Tibial nerve (tissue), 4 donors: ENCODE results near the gene PGAP3. TPM values are rescaled to one million over a fixed set of nuclear protein-coding genes. Genes with fewer than 3 reads are reported as not detected.
A peak's percentile ranks its signal among the peaks of the same experiment; 100 is the strongest.

ENCODE experiments used
- DNase-seq, 2 donors: peaks; one replicate each; pipeline ENCODE4 v3.0.0-alpha.2; 2019; ENCODE audit warnings: low spot score in 2 of 2
- H3K27ac ChIP-seq, 4 donors: fragments of 200-600 bp; sonication (generic) in 3 of 4; one replicate each; pipeline ENCODE4 v1.5.1; 2017 to 2019; ENCODE audit warnings: mild to moderate bottlenecking in 1 of 4
- H3K27me3 ChIP-seq, 2 donors: fragments of 200-600 bp; sonication (generic) in 1 of 2; one replicate each; pipeline versions ENCODE4 v1.5.1 to v1.6.0; 2017 to 2019
- H3K36me3 ChIP-seq, 3 donors: fragments of 200-600 bp; sonication (generic); one replicate each; pipeline ENCODE4 v1.5.1; 2018 to 2019
- H3K4me1 ChIP-seq, 4 donors: fragments of 200-600 bp; sonication (generic) in 3 of 4; one replicate each; pipeline ENCODE4 v1.5.1; 2017 to 2019
- H3K4me3 ChIP-seq, 4 donors: fragments of 200-600 bp; sonication (generic) in 3 of 4; one replicate each; pipeline ENCODE4 v1.5.1; 2017 to 2019; ENCODE audit warnings: mild to moderate bottlenecking in 1 of 4, moderate library complexity in 1 of 4
- H3K9me3 ChIP-seq, 4 donors: fragments of 200-600 bp; sonication (generic) in 3 of 4; one replicate each; pipeline ENCODE4 v1.5.1; 2017 to 2019
- EP300 ChIP-seq, 2 donors: sonication (generic); formaldehyde crosslinking; IDR thresholded peaks; one replicate each; pipeline ENCODE4 v1.6.1; 2017; ENCODE audit warnings: antibody characterized with exemption in 2 of 2, mild to moderate bottlenecking in 1 of 2
- POLR2A ChIP-seq, 2 donors: fragments of 450-650 bp; IDR thresholded peaks; one replicate each; pipeline ENCODE4 v1.6.1; 2017; ENCODE audit warnings: antibody characterized with exemption in 2 of 2, mild to moderate bottlenecking in 2 of 2, moderate library complexity in 2 of 2
- WGBS, 2 donors: methylation state at CpG; one replicate each; pipeline ENCODE4 v1.1.5; 2018; 5-methylcytosine and 5-hydroxymethylcytosine counted together
- total RNA-seq, 4 donors: library from RNA; depleted of rRNA; stranded (reverse); fragments of >200 nt; gene quantifications; one replicate each; pipeline ENCODE4 v1.1.0, GENCODE V29; 2016
- TF ChIP-seq, protein P1 (sequence below), 5 experiments: fragments of 200-600 bp in 3 of 5; fragments of 450-650 bp in 2 of 5; sonication (generic) in 3 of 5; IDR thresholded peaks; one replicate each; pipeline ENCODE4 v1.5.1; 2016 to 2019; ENCODE audit warnings: antibody characterized with exemption in 5 of 5, mild to moderate bottlenecking in 3 of 5, moderate library complexity in 2 of 5

PGAP3 gene
- total RNA-seq, 4 donors from 2014 or later: 10.9 to 16.5 (median 15.1) TPM

DNA sequence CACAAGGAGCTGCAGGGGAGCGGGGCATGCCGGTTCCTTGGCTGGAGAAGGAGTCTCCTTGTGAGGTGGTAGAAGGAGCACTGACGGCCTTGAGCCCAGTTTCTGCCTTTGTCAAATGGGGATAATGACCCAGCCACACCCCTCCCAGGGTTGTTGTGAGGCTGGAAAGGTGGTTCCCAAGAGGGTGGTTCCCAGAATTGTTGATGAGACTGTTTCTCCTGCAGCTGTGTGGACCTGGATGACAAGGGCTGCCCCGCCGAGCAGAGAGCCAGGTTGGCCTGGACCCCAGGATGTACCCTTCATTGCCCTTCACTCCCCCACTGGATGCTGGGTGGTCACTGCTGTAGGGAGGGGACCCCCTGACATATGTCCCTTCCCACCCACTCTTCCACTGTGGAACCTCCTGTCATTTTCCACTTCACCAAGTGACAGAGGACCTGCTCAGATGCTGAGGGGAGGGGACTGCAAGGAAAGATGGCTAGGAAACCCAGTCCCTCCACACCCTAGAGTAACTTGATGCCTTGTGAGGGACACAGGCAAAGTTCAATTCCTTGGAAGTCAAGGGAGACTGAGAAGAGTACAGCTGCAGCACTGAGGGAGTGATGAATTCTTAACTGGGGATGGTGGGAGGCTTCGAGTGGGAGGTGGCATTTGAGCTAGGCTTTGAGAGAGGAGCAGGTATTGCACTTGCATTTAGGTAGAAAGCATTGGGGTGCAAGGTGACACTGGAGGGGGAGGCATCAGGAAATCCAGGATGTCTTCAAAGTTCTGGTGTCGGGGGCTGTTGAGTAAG is 31.9 kb upstream of the PGAP3 start:
- TF ChIP-seq, protein P1, sequence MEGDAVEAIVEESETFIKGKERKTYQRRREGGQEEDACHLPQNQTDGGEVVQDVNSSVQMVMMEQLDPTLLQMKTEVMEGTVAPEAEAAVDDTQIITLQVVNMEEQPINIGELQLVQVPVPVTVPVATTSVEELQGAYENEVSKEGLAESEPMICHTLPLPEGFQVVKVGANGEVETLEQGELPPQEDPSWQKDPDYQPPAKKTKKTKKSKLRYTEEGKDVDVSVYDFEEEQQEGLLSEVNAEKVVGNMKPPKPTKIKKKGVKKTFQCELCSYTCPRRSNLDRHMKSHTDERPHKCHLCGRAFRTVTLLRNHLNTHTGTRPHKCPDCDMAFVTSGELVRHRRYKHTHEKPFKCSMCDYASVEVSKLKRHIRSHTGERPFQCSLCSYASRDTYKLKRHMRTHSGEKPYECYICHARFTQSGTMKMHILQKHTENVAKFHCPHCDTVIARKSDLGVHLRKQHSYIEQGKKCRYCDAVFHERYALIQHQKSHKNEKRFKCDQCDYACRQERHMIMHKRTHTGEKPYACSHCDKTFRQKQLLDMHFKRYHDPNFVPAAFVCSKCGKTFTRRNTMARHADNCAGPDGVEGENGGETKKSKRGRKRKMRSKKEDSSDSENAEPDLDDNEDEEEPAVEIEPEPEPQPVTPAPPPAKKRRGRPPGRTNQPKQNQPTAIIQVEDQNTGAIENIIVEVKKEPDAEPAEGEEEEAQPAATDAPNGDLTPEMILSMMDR (IDR thresholded peaks at IDR 0.05): no peak
- TF ChIP-seq EP300 (IDR thresholded peaks at IDR 0.05) (no peak), POLR2A (IDR thresholded peaks at IDR 0.05) (no peak)
- Histone ChIP-seq H3K27ac (no peak overlapping the region), H3K9me3 (no peaks in the 10 kb centered on the region), H3K4me1 (no peaks in the 10 kb centered on the region), H3K27me3 (no peaks in the 10 kb centered on the region), H3K4me3 (no peak overlapping the region), H3K36me3 (peaks cover 0 to 98% (median 3%) of the 10 kb centered on the region in 3 donors)
- WGBS, 2 donors: 86 to 87% methylated on average over 7 of the region's 7 CpGs
- DNase-seq: no peak

DNA sequence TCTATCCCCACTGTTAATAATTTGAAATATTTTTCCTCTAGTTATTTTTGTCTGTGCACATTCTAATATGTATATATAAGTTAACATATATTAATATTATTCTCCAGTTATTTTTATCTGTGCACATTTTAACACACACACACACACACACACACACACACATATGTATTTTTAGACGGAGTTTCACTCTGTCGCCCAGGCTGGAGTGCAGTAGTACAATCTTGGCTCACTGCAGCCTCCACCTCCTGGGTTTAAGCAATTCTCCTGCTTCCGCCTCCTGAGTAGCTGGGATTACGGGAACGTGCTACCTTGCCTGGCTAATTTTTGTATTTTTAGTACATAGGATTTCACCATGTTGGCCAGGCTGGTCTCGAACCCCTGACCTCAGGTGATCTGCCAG is 29.8 kb upstream of the PGAP3 start:
- Histone ChIP-seq H3K4me3 (no peak overlapping the region), H3K4me1 (no peaks in the 10 kb centered on the region), H3K36me3 (peaks cover 0 to 100% (median 3%) of the 10 kb centered on the region in 3 donors), H3K9me3 (no peaks in the 10 kb centered on the region), H3K27ac (no peak overlapping the region), H3K27me3 (no peaks in the 10 kb centered on the region)
- 78 to 84% methylated on average over 6 of the region's 6 CpGs for WGBS, 2 donors
- TF ChIP-seq POLR2A (IDR thresholded peaks at IDR 0.05) (no peak), EP300 (IDR thresholded peaks at IDR 0.05) (no peak)
- TF ChIP-seq, protein P1 (IDR thresholded peaks at IDR 0.05): no peak
- DNase-seq: no peak

DNA sequence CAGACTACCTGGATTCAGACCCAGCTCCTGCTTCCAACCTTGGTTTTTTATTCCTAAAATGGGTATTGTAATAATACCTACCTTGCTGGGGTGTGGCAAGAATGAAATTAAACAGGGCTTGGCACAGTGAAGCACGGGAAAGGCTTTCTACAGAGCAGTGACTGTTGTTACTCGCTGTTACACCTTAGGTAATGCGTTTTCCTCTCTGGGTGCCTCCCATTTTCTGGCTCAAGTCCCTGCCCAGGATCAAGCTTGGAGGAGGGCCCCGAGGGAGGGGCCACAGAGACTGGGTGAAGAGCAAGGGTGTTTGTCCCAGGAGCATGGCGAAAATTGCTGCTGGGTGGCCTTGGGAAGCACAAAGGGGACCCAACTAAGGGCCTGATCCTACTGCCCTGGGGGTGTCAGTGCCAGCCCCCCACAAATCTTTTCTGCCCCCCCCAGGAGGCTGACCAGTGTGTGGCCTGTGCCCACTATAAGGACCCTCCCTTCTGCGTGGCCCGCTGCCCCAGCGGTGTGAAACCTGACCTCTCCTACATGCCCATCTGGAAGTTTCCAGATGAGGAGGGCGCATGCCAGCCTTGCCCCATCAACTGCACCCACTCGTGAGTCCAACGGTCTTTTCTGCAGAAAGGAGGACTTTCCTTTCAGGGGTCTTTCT is 29.2 kb upstream of the PGAP3 start:
- DNase-seq: no peak
- Histone ChIP-seq H3K36me3 (peaks cover 0 to 100% (median 3%) of the 10 kb centered on the region in 3 donors), H3K4me1 (no peaks in the 10 kb centered on the region), H3K4me3 (no peak overlapping the region), H3K27ac (peak overlapping the region in 1 of 4 donors; percentile 36), H3K9me3 (no peaks in the 10 kb centered on the region), H3K27me3 (no peaks in the 10 kb centered on the region)
- no peak for TF ChIP-seq POLR2A (IDR thresholded peaks at IDR 0.05)
- no peak for TF ChIP-seq EP300 (IDR thresholded peaks at IDR 0.05)
- TF ChIP-seq, protein P1 (IDR thresholded peaks at IDR 0.05): no peak
- whole genome bisulfite sequencing, 2 donors: 69 to 81% methylated on average over 11 of the region's 11 CpGs

DNA sequence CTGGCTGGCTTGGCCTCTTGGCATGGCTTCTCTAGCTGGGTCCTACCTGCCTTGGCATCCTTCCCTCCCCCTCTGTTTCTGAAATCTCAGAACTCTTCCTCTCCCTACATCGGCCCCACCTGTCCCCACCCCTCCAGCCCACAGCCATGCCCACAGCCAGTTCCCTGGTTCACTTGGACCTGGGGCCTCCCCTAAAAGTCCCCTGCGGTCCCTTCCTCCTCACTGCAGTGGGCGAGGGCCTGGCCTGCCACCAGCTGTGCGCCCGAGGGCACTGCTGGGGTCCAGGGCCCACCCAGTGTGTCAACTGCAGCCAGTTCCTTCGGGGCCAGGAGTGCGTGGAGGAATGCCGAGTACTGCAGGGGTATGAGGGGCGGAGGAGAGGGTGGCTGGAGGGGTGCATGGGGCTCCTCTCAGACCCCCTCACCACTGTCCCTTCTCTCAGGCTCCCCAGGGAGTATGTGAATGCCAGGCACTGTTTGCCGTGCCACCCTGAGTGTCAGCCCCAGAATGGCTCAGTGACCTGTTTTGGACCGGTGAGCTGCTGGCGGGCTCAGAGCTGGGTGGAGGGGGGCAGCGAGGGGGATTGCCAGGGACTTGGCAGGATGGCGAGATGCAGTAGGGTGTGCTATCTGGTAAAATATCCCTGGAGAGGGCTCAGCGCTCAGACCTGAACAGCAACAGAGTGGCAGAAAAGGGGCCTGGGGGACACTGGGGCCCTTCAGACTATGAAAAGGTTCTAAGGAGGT is 28.4 kb upstream of the PGAP3 start:
- no peak for DNase-seq
- TF ChIP-seq, protein P1 (IDR thresholded peaks at IDR 0.05): no peak
- no peak overlapping the region for H3K4me3 ChIP-seq
- no peaks in the 10 kb centered on the region for H3K4me1 ChIP-seq
- H3K27ac ChIP-seq: no peak overlapping the region
- WGBS, 2 donors: 72 to 78% methylated on average over 14 to 15 of the region's 15 CpGs
- H3K27me3 ChIP-seq: no peaks in the 10 kb centered on the region
- H3K36me3 ChIP-seq: peaks cover 0 to 100% (median 3%) of the 10 kb centered on the region in 3 donors
- no peaks in the 10 kb centered on the region for H3K9me3 ChIP-seq
